Adrenal gland (tissue), 12 donors: ENCODE measurements around the gene CDCA7. TPM values are rescaled to one million over a fixed set of nuclear protein-coding genes. Genes with fewer than 3 reads are reported as not detected.

Experiments used
- DNase-seq, 7 donors: peaks; one replicate each; pipeline ENCODE4 v3.0.0-alpha.2; 2019 to 2020
- H3K27ac ChIP-seq, 5 donors: fragments of 200-600 bp; sonication (generic) in 4 of 5; 1 replicate in 3 of 5; 2 replicates in 2 of 5; pipeline versions ENCODE4 v1.5.1 to v1.8.0; 2016 to 2020; ENCODE audit warnings: mild to moderate bottlenecking in 1 of 5
- H3K27me3 ChIP-seq: fragments of 200-600 bp; 2 replicates; pipeline ENCODE4 v1.8.0; 2021
- H3K36me3 ChIP-seq, 2 donors: fragments of 200-600 bp; replicated peaks in 1 of 2; 1 replicate in 1 of 2; 2 replicates in 1 of 2; pipeline versions ENCODE4 v1.5.1 to v1.8.0; 2018 to 2022
- H3K4me1 ChIP-seq, 2 donors: fragments of 200-600 bp; replicated peaks in 1 of 2; 1 replicate in 1 of 2; 2 replicates in 1 of 2; pipeline versions ENCODE4 v1.5.1 to v1.8.0; 2018 to 2021
- H3K4me3 ChIP-seq, 4 donors: fragments of 200-600 bp; sonication (generic) in 3 of 4; one replicate each; pipeline ENCODE4 v1.5.1; 2016 to 2018
- H3K9me3 ChIP-seq, 3 donors: fragments of 200-600 bp; sonication (generic) in 1 of 3; replicated peaks in 1 of 3; 1 replicate in 2 of 3; 2 replicates in 1 of 3; pipeline versions ENCODE4 v1.5.1 to v1.8.0; 2016 to 2021
- POLR2A ChIP-seq, 2 donors: fragments of 450-650 bp; IDR thresholded peaks; one replicate each; pipeline ENCODE4 v1.6.1; 2017; ENCODE audit warnings: antibody characterized with exemption in 2 of 2, mild to moderate bottlenecking in 2 of 2, moderate library complexity in 1 of 2
- WGBS, 4 donors: extraction: QIAGEN DNeasy Blood & Tissue Kit in 2 of 4; methylation state at CpG; one replicate each; pipeline versions ENCODE4 v1.1.5 to v1.1.7; 2013 to 2017; 5-methylcytosine and 5-hydroxymethylcytosine counted together
- intact Hi-C, 2 donors: fragments of 100-400 bp; cut with DNase I; formaldehyde crosslinking; loops; one replicate each; pipeline versions ENCODE4 v1.14.1 to v1.15.0; 2022 to 2023
- polyA plus RNA-seq, 3 donors: library from polyadenylated mRNA; stranded (reverse); fragments of 200-250 nt in 2 of 3; fragments of 350-450 nt in 1 of 3; fragmentation: Illumina TruSeq in 1 of 3; extraction: RNeasy Lipid Tissue Mini Kit (QIAGEN cat#74804) in 1 of 3; gene quantifications; one replicate each; pipeline ENCODE4 v1.2.3, GENCODE V29; 2013 to 2014
- total RNA-seq, 9 donors: library from RNA; depleted of rRNA in 4 of 9; stranded (reverse); fragments of >200 nt in 4 of 9; fragments of 120-200 nt in 1 of 9; fragmentation: NEBNext Ultra II Directional in 1 of 9; extraction: Animal tissue kit (Norgen Biotek cat#: 25700) in 1 of 9; gene quantifications; one replicate each; pipeline versions ENCODE4 v1.1.0 to v1.2.4, GENCODE V29; 2013 to 2023
- TF ChIP-seq, protein P1 (sequence below), 6 experiments: fragments of 450-650 bp in 4 of 6; fragments of 200-600 bp in 2 of 6; sonication (generic) in 1 of 6; IDR thresholded peaks; 1 replicate in 5 of 6; 2 replicates in 1 of 6; pipeline versions ENCODE4 v1.5.1 to v1.8.0; 2016 to 2021; ENCODE audit warnings: antibody characterized with exemption in 6 of 6, mild to moderate bottlenecking in 2 of 6, moderate library complexity in 1 of 6
- donor health status: healthy with polysubstance abuse.
- donor health status: Bipolar disorder and iron deficiency.
- donor health status: DM: yes; HTN: yes; CAD: no.
- donor health status: DM: no; HTN: no; CAD: no.
- donor health status: DM: no; HTN: no; CAD: no.
- donor health status: DM: yes; HTN: yes; CAD: no.

CDCA7 gene
- total and polyA plus RNA-seq, 12 donors = 0.14 to 4.4 (median 0.61) TPM; not detected in 1

DNA sequence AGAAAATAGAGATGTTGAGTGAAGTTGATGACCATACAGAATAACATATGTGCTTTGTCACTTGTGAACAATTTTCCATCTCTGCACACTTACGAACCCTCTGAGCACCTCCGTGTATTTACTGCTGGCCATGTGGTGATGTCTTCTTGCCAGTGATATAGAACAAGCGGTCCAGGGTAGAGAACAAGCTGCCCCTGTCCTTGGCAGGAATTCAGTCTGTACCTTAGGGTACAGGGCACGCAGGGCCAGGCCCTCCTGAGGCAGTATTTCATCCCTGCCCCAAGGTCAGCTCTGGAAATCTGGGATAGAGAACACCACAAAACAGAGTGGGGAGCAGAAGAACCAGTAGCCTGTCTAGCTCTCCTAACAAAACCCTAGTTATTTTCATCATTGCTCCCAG, 44.6 kb downstream of the CDCA7 start:
- WGBS, 4 donors = 61 to 77% (median 68%) methylated on average over 4 of the region's 4 CpGs
- intact Hi-C loops = loop anchor here in 1 of 2 donors (10.0 kb wide), 1 partner anchor 946 kb away; no protein-coding TSS in a partner anchor

GRCh38 chr2:173400760-173401159, 46.1 kb downstream of the CDCA7 start:
- Histone ChIP-seq H3K36me3 (no peaks in the 10 kb centered on the region), H3K4me3 (no peak overlapping the region), H3K27ac (no peak overlapping the region), H3K27me3 (peaks cover 54% of the 10 kb centered on the region), H3K4me1 (peaks cover 0 to 7% of the 10 kb centered on the region in 2 donors), H3K9me3 (no peaks in the 10 kb centered on the region)
- WGBS, 4 donors = 10 to 13% (median 11%) methylated on average over 4 of the region's 4 CpGs
- no peak for DNase-seq
- intact Hi-C loops = loop anchor here in 1 of 2 donors (5.0 to 10.0 kb wide), 2 partner anchors 644 to 942 kb away; no protein-coding TSS in a partner anchor
- no peak for TF ChIP-seq POLR2A (IDR thresholded peaks at IDR 0.05)
- TF ChIP-seq, protein P1, sequence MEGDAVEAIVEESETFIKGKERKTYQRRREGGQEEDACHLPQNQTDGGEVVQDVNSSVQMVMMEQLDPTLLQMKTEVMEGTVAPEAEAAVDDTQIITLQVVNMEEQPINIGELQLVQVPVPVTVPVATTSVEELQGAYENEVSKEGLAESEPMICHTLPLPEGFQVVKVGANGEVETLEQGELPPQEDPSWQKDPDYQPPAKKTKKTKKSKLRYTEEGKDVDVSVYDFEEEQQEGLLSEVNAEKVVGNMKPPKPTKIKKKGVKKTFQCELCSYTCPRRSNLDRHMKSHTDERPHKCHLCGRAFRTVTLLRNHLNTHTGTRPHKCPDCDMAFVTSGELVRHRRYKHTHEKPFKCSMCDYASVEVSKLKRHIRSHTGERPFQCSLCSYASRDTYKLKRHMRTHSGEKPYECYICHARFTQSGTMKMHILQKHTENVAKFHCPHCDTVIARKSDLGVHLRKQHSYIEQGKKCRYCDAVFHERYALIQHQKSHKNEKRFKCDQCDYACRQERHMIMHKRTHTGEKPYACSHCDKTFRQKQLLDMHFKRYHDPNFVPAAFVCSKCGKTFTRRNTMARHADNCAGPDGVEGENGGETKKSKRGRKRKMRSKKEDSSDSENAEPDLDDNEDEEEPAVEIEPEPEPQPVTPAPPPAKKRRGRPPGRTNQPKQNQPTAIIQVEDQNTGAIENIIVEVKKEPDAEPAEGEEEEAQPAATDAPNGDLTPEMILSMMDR (IDR thresholded peaks at IDR 0.05) = no peak

More for the DNA sequence above, 44.6 kb downstream of the CDCA7 start:
- H3K4me3 ChIP-seq = no peak overlapping the region
- DNase-seq = no peak
- peaks cover 0 to 7% of the 10 kb centered on the region in 2 donors for H3K4me1 ChIP-seq
- H3K9me3 ChIP-seq = no peaks in the 10 kb centered on the region
- H3K27me3 ChIP-seq = peaks cover 67% of the 10 kb centered on the region
- no peak for TF ChIP-seq POLR2A (IDR thresholded peaks at IDR 0.05)
- TF ChIP-seq, protein P1 (IDR thresholded peaks at IDR 0.05) = no peak
- H3K27ac ChIP-seq = no peak overlapping the region
- H3K36me3 ChIP-seq = no peaks in the 10 kb centered on the region

DNA sequence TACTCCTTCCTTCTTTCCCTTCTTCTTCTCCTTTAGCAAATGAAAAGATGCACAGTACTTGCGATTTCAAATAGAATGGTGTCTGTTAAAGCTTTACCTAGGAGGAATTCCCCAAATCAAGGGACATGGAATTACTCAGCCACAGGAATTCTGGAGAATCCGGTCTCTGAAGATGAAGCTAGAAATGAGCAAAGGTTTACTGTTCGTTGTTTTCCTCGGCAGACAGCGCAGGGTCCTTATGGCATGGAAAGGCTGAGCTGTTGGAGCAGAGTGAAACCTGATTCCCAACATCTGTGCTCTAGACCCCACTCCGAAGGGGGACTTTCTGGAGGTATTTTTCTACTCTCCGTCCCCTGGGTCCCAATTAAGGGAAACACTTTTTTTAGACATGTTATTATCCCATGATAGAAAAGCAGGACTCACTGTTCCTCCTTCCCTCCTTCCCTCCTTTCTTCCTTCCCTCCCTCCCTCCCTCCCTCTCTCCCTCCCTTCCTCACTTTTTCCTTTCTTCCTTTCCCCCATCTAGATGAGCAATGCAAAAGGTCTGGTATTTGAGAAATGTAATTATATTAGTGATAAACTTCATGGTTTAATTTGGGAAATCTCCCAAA, 47.1 kb downstream of the CDCA7 start:
- intact Hi-C loops = loop anchor here in 1 of 2 donors (5.0 to 10.0 kb wide), 2 partner anchors 643 to 940 kb away; no protein-coding TSS in a partner anchor
- DNase-seq = no peak
- Histone ChIP-seq H3K4me1 (peaks cover 0 to 7% of the 10 kb centered on the region in 2 donors), H3K4me3 (no peak overlapping the region), H3K27me3 (peaks cover 45% of the 10 kb centered on the region), H3K27ac (no peak overlapping the region), H3K9me3 (no peaks in the 10 kb centered on the region), H3K36me3 (no peaks in the 10 kb centered on the region)
- TF ChIP-seq, protein P1 (IDR thresholded peaks at IDR 0.05) = no peak
- no peak for TF ChIP-seq POLR2A (IDR thresholded peaks at IDR 0.05)
- 7 to 15% (median 10%) methylated on average over 7 of the region's 7 CpGs for WGBS, 4 donors

DNA sequence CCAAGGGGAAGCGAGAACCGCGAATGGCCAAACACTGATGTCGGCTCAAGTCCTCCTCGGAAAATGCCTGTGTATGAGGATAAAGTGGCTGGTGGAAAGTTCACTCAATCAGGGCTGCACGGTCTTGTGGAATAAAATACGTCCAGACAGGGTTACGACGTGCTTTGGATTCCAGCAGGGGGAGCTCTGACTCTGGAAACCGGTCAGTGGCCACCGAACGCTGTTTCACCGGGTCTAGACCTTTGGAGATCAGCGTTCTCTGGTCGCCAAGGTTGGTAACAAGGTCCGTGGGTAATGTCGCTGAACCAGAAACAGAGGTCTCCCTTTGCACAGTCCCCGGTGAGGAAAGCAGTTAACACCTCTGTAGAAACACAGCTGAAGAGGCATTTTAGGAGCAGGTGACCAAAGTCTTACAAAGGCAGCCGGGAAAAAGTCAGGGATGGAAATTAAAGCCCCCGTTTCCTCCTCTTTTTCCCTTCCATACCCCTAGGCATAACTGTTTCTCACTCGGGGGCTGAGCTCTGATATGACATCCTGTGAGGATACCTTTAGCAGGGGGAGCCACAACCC, 47.8 kb downstream of the CDCA7 start:
- peak; percentile 76 to 90 (median 82) for DNase-seq
- Histone ChIP-seq H3K4me3 (no peak overlapping the region), H3K36me3 (no peaks in the 10 kb centered on the region), H3K27ac (no peak overlapping the region), H3K27me3 (peaks cover 39% of the 10 kb centered on the region), H3K9me3 (no peaks in the 10 kb centered on the region), H3K4me1 (peaks cover 0 to 7% of the 10 kb centered on the region in 2 donors)
- intact Hi-C loops = loop anchor here in 1 of 2 donors (5.0 to 10.0 kb wide), 2 partner anchors 642 to 940 kb away; no protein-coding TSS in a partner anchor
- WGBS, 4 donors = 3 to 7% (median 5%) methylated on average over 13 to 21 of the region's 21 CpGs
- TF ChIP-seq, protein P1 (IDR thresholded peaks at IDR 0.05) = peak; percentile 78 to 91 (median 82)
- TF ChIP-seq POLR2A (IDR thresholded peaks at IDR 0.05) = no peak
